GM19467 (cell line): ENCODE measurements around the gene PFN1.
A peak's percentile ranks its signal among the peaks of the same experiment; 100 is the strongest.

Source experiments
- ATAC-seq: cut with Tn5 transposase; IDR thresholded peaks from one replicate; pipeline ENCODE4 v1.9.1; 2021; ENCODE audit warnings: mild to moderate bottlenecking, moderate library complexity; ENCODE audit not compliant: unreplicated experiment

Gene PFN1

GRCh38 chr17:4968486-4969046 lies 20.2 kb upstream of the PFN1 start:
- ATAC-seq: no peak

- ATAC-seq: peak; percentile 52
These were observed 19.5 kb upstream of the PFN1 start, which contains the start of gene SPAG7 for GRCh38 chr17:4967539-4968485. TSS of gene SPAG7 (minus strand) at chr17:4967817. CDS start at chr17:4967804, 13 bp downstream.

GRCh38 chr17:4966844-4967538 lies 18.7 kb upstream of the PFN1 start:
- peak; percentile 82 for ATAC-seq

DNA sequence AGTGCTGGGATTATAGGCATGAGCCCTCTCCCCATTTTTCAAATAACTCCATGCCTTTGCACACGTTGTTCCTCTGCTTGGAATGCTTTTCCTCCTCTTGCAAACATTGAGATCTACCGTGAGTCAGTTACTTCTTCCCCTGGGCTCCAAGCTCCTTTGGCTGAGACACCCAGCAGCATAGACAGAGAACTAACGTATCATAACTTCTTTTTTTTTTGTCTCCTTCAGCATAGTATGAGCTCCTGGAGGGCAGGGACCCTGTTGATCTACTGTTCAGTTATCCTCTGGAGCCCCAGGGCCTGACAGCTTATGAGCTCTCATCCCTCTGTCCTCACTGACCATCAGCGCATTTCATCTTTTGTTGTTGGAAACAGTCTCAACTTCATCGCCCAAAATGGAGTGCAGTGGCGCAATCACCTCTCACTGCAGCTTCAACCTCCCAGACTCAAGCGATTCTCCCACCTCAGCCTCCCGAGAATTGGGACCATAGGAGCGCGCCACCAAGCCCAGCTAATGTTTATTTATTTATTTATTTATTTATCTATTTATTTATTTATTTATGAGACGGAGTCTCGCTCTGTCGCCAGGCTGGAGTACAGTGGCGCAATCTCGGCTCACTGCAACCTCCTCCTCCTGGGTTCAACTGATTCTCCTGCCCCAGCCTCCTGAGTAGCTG lies 17.1 kb upstream of the PFN1 start:
- ATAC-seq: no peak

GRCh38 chr17:4960279-4960922 lies 12.1 kb upstream of the PFN1 start:
- ATAC-seq: no peak

DNA sequence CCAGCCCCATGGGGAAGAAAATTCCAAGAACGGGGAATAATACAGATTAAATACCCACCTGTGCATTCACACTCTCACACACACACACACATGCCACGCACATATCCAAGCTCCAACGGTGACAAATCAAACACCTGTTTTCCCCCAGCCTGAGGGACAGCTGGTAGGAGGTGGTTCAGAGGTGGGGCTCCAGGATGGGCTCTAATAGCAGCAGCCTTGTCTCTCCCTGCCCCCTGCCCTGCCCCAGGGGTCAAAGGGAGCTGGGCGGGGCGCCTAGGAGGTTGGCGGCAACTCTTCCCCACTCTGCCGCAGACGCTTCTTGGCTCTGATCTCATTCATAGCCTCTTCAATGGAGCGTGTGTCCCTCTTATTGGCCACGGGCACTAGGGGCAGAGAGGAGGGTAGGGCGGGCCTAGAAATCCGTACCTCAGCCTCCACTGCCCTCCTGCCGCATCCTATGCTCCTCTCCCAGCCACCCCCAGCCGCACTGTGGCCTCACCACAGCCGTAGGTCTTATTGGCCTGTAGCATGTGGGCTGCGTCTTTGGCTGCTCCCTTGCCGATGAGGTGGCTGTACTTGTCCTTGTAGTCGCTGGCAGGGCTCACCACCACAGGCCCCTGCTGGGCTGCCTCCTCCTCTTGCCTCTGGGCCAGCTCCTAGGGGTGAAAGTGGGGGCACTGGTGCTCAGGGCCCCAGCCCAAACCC lies 11.1 kb upstream of the PFN1 start:
- ATAC-seq: no peak

- ATAC-seq: no peak
These were observed 9.8 kb upstream of the PFN1 start for GRCh38 chr17:4958102-4958501.

DNA sequence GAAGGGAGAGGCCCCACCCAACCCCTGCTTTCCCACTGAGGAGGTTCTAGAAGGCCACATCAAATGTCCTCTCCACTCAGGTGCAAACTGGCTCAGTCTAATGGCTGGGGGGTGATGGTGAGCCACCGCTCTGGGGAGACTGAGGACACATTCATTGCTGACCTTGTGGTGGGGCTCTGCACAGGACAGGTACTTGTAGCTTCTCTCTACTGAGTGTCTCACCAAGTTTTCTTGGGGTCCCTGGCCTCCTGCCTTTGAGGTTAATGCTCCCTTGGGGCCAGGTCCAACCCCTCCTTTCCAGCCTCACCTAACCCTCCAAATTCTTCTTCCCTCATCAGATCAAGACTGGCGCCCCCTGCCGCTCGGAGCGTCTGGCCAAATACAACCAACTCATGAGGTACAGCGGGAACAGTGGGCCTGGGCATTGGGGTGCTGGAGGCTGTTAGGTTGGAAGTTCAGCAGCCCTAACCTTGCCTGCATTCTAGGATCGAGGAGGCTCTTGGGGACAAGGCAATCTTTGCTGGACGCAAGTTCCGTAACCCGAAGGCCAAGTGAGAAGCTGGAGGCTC lies 8.2 kb upstream of the PFN1 start:
- no peak for ATAC-seq

DNA sequence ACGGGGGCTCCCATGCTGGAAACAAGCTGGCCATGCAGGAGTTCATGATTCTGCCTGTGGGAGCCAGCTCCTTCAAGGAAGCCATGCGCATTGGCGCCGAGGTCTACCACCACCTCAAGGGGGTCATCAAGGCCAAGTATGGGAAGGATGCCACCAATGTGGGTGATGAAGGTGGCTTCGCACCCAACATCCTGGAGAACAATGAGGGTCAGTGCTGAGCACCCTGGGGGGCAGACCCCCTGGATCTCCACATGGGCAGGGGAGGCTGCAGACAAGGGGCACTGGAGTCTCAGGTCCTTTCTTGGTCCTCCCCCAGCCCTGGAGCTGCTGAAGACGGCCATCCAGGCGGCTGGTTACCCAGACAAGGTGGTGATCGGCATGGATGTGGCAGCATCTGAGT lies 6.8 kb upstream of the PFN1 start:
- ATAC-seq: no peak

DNA sequence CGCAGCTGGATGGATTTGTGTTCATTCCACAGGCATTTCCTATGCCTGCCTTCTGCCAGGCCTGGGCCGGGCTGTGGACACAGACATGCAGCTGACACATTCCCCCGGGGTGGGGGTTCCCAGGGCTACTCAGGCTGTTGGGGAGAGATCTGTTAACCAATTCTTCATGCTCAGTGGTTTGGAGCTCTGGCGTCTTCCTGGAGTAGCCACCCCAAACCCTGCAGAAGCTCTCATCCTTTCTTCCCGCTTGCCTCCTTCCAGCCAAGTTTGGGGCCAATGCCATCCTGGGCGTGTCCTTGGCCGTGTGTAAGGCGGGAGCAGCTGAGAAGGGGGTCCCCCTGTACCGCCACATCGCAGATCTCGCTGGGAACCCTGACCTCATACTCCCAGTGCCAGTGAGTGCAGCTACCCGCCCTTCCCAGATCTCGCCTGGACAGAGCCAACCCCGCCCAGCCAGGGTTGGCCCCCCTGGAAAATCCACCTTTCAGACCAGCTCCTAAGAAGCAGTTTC lies 5.2 kb upstream of the PFN1 start:
- no peak for ATAC-seq

DNA sequence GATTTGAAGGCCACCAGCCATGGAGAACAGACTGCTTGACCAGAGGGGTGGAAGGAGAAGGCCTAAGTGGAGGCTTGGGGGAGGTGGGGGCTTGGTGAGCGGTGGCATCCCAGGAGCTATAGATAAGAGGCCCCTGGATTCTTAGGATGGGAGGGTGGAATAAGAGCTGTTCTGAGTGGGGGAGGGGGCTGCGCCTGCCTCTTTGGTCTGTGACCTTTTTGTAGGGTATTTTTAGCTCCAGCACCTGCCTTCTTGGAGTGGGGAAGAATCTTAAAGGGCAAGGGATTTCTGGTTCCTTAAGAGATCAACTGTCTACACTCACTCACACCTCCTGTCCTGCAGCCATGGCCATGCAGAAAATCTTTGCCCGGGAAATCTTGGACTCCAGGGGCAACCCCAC lies 3.2 kb upstream of the PFN1 start:
- ATAC-seq: no peak

GRCh38 chr17:4950746-4951204 lies 2.4 kb upstream of the PFN1 start, which contains the start of gene ENO3:
TSS of gene ENO3 (plus strand) at chr17:4951119. CDS start at chr17:4951830, 711 bp downstream.
- ATAC-seq: no peak

- peak; percentile 6 for ATAC-seq
These were observed 1.9 kb upstream of the PFN1 start for GRCh38 chr17:4950075-4950745.

DNA sequence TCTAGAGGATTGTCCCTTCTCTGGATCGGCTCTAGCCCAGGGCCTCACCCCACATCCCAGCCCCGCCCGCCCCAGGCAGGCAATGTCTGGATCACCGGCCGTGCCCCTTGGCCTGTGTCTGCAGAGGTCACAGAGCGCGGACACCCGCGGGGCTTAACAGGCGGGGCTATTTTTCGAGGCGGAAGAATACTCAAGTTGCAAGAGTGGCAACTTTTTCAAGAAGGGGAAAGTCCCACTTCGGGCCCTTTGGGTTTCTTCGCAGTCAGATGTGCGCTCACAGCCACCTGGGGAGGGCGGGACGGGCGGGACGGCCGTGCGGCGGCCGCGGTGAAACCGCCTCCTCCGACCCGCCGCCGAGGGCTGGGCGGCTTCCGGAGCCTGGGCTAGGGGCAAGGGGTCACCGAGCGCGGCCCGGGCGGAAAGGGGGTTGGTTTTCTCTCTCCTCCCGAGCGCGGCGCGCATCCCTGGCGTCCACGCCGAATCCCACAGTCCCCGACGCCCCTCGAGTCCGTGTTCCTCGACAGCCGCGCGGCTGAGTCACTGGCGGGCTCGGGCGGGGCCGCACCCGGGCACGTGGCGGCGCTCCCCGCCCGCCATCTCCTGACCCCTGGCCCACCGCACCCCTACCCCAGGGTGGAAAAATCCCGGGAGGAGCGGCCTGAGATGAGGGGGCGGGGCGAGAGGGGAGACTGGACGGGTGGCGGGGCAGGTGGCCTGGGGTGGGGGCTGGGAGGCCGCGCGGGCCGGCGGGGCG lies 1.2 kb upstream of the PFN1 start:
- ATAC-seq: peak; percentile 22

- ATAC-seq: peak; percentile 26
These were observed 596 bp upstream of the PFN1 start for GRCh38 chr17:4948931-4949320.

DNA sequence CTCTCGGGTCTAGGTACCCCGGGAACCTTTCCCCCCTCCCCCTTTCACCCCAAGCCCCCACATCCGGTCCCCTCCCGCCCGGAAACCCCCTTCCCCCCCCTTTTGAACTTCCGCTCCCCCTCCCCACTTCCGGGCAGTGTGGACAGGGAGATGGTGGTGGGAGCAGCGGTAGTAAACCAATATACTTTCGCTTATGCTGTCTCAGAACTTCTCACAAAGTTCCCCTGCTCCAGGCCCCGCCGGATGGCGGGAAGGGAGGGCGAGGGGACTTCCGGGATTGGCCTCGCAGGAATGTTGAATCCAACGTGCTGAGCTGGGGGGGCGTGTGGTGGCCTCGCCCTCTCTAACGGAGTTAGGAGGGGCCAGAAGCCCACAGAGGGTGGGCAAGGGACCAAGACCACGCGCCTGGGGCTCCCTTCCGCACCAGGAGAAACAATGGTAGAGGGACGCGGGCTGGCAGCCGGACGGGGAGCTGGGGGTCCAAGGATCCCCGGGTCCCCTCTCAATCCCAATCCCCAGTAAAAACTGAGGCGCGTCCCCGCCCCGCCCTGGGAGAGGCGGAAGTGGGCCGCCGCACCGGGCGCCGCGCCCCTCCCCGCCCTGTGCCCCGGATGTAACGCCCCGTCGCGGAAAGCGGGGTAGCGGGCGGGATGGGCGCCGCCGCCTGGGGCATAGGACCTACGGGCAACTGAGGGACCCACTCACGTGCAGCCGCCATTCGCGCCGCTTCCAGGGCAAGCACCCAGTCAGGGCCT lies 742 bp downstream of the PFN1 start:
- no peak for ATAC-seq

DNA sequence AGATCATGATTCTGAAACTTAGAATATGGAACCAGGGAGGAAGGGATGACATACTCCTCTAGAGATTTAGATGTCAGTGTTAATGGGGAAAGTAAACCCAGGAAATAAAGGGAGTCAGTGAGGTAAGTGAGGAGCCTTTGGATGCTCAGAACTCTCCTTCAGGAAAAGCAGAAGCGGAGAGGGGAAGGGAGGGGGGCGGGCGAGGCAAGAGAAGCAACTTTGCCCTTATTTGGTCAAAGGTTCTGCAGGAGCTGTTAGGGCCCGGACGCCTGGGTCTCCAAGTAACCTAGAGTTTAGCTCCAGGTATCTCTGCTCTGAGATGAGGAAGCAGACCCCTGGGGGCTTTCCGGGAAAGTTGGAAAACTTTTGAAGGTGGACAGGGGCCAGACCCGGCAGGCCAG lies 1.3 kb downstream of the PFN1 start:
- ATAC-seq: no peak
